ENCODE results near the gene TBC1D30.

GRCh38 chr12:64891629-64892028 is 67.2 kb downstream of the TBC1D30 start:
- TF ChIP-seq CTCF (IDR thresholded peaks at IDR 0.05) (no peak), POLR2A (IDR thresholded peaks at IDR 0.05) (no peak)
